ENCODE results near the gene RIC3. TPM values are rescaled to one million over a fixed set of nuclear protein-coding genes. Genes with fewer than 3 reads are reported as not detected.

Gene RIC3
- total and polyA plus RNA-seq, 2 experiments from 2014 or later = 3.2 to 3.6 TPM

- H3K27me3 ChIP-seq = peaks cover 5% of the 10 kb centered on the region
- TF ChIP-seq EZH2 (IDR thresholded peaks at IDR 0.05; ENCODE audit: borderline replicate concordance) (no peak), EZH2phosphoT487 (IDR thresholded peaks at IDR 0.05; ENCODE audit: low read depth, severe bottlenecking, unreplicated experiment) (no peak)
- TF ChIP-seq, protein P1, sequence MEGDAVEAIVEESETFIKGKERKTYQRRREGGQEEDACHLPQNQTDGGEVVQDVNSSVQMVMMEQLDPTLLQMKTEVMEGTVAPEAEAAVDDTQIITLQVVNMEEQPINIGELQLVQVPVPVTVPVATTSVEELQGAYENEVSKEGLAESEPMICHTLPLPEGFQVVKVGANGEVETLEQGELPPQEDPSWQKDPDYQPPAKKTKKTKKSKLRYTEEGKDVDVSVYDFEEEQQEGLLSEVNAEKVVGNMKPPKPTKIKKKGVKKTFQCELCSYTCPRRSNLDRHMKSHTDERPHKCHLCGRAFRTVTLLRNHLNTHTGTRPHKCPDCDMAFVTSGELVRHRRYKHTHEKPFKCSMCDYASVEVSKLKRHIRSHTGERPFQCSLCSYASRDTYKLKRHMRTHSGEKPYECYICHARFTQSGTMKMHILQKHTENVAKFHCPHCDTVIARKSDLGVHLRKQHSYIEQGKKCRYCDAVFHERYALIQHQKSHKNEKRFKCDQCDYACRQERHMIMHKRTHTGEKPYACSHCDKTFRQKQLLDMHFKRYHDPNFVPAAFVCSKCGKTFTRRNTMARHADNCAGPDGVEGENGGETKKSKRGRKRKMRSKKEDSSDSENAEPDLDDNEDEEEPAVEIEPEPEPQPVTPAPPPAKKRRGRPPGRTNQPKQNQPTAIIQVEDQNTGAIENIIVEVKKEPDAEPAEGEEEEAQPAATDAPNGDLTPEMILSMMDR (IDR thresholded peaks at IDR 0.05; ENCODE audit: poor library complexity) = no peak
- H3K9me2 ChIP-seq (replicated peaks; ENCODE audit: insufficient read depth) = no peaks in the 10 kb centered on the region
- no peak overlapping the region for H3K4me3 ChIP-seq
- no peak overlapping the region for H3K27ac ChIP-seq
- no peak for DNase-seq (ENCODE audit: low spot score)
- H3K9me3 ChIP-seq (ENCODE audit: low read depth) = no peaks in the 10 kb centered on the region
- H3K36me3 ChIP-seq (replicated peaks; ENCODE audit: insufficient read depth, low read depth) = no peaks in the 10 kb centered on the region
- no peak overlapping the region for H3K4me2 ChIP-seq
- WGBS (ENCODE audit: low lambda C conversion rate, missing lambda C conversion rate) = 71% methylated on average over 5 of the region's 5 CpGs
- no peaks in the 10 kb centered on the region for H4K20me1 ChIP-seq (ENCODE audit: insufficient read depth, poor library complexity, severe bottlenecking)
- H3K4me1 ChIP-seq (ENCODE audit: insufficient read depth) = no peaks in the 10 kb centered on the region
- no peak overlapping the region for H2AFZ ChIP-seq
- H3K79me2 ChIP-seq = no peaks in the 10 kb centered on the region
Observed at GRCh38 chr11:8204025-8204424, 35.2 kb upstream of the RIC3 start.

DNA sequence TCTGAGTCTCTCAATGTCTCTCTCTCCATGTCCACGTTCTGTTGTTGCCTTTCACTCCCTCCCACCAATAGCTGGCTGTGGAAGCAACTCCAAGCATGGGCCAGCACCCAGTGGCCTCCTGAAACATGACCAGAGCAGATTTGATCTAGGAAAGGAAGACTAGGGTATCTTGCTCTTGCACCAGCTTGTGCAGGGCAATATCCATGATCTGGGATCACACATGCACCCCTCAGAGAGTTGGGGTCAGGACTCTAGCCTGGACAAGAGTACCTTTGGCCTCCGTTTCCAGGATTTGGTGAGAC, 34.5 kb upstream of the RIC3 start:
- Histone ChIP-seq H2AFZ (no peak overlapping the region), H3K27me3 (peaks cover 8% of the 10 kb centered on the region), H3K4me1 (ENCODE audit: insufficient read depth) (no peaks in the 10 kb centered on the region), H3K4me3 (no peak overlapping the region), H3K27ac (no peak overlapping the region), H3K79me2 (no peaks in the 10 kb centered on the region), H3K36me3 (replicated peaks; ENCODE audit: insufficient read depth, low read depth) (no peaks in the 10 kb centered on the region), H3K9me2 (replicated peaks; ENCODE audit: insufficient read depth) (no peaks in the 10 kb centered on the region), H3K9me3 (ENCODE audit: low read depth) (no peaks in the 10 kb centered on the region), H3K4me2 (no peak overlapping the region), H4K20me1 (ENCODE audit: insufficient read depth, poor library complexity, severe bottlenecking) (no peaks in the 10 kb centered on the region)
- TF ChIP-seq, protein P1 (IDR thresholded peaks at IDR 0.05; ENCODE audit: poor library complexity) = no peak
- no peak for TF ChIP-seq EZH2phosphoT487 (IDR thresholded peaks at IDR 0.05; ENCODE audit: low read depth, severe bottlenecking, unreplicated experiment)
- no peak for TF ChIP-seq EZH2 (IDR thresholded peaks at IDR 0.05; ENCODE audit: borderline replicate concordance)
- DNase-seq (ENCODE audit: low spot score) = no peak
- 87% methylated on average over 2 of the region's 2 CpGs for WGBS (ENCODE audit: low lambda C conversion rate, missing lambda C conversion rate)

GRCh38 chr11:8202516-8203413, 33.9 kb upstream of the RIC3 start:
- no peak overlapping the region for H3K27ac ChIP-seq
- peaks cover 14% of the 10 kb centered on the region for H3K27me3 ChIP-seq
- H3K79me2 ChIP-seq = no peaks in the 10 kb centered on the region
- no peaks in the 10 kb centered on the region for H3K36me3 ChIP-seq (replicated peaks; ENCODE audit: insufficient read depth, low read depth)
- no peak for TF ChIP-seq EZH2phosphoT487 (IDR thresholded peaks at IDR 0.05; ENCODE audit: low read depth, severe bottlenecking, unreplicated experiment)
- TF ChIP-seq, protein P1 (IDR thresholded peaks at IDR 0.05; ENCODE audit: poor library complexity) = no peak
- no peak for TF ChIP-seq EZH2 (IDR thresholded peaks at IDR 0.05; ENCODE audit: borderline replicate concordance)
- H2AFZ ChIP-seq = no peak overlapping the region
- no peaks in the 10 kb centered on the region for H3K9me2 ChIP-seq (replicated peaks; ENCODE audit: insufficient read depth)
- 89% methylated on average over 11 of the region's 11 CpGs for WGBS (ENCODE audit: low lambda C conversion rate, missing lambda C conversion rate)
- H3K9me3 ChIP-seq (ENCODE audit: low read depth) = no peaks in the 10 kb centered on the region
- no peak overlapping the region for H3K4me3 ChIP-seq
- DNase-seq (ENCODE audit: low spot score) = no peak
- H3K4me2 ChIP-seq = no peak overlapping the region
- no peaks in the 10 kb centered on the region for H3K4me1 ChIP-seq (ENCODE audit: insufficient read depth)
- no peaks in the 10 kb centered on the region for H4K20me1 ChIP-seq (ENCODE audit: insufficient read depth, poor library complexity, severe bottlenecking)
